GM23248 (cell line): Measurements from ENCODE around the gene ARAP3.

Source experiments
- EZH2 ChIP-seq: fragments of 200-600 bp; sonication (generic); IDR thresholded peaks from 2 replicates; pipeline ENCODE4 v1.6.1; 2018; ENCODE audit warnings: antibody characterized with exemption, mild to moderate bottlenecking; ENCODE audit not compliant: insufficient read depth, poor library complexity, severe bottlenecking
- EZH2phosphoT487 ChIP-seq: fragments of 200-600 bp; sonication (generic); IDR thresholded peaks from 2 replicates; pipeline ENCODE4 v1.6.1; 2018; ENCODE audit warnings: antibody characterized with exemption, moderate library complexity, mild to moderate bottlenecking, low read depth; ENCODE audit not compliant: insufficient read depth

- TF ChIP-seq EZH2, result no peak
- no peak for TF ChIP-seq EZH2phosphoT487
Measured at GRCh38 chr5:141628175-141628788, 53.7 kb downstream of the ARAP3 start.
